Measurements from ENCODE around the gene EIF3L. TPM values are rescaled to one million over a fixed set of nuclear protein-coding genes. Genes with fewer than 3 reads are reported as not detected.

The EIF3L gene
- total and polyA plus RNA-seq, 5 donors from 2014 or later: 267 to 390 (median 328) TPM

DNA sequence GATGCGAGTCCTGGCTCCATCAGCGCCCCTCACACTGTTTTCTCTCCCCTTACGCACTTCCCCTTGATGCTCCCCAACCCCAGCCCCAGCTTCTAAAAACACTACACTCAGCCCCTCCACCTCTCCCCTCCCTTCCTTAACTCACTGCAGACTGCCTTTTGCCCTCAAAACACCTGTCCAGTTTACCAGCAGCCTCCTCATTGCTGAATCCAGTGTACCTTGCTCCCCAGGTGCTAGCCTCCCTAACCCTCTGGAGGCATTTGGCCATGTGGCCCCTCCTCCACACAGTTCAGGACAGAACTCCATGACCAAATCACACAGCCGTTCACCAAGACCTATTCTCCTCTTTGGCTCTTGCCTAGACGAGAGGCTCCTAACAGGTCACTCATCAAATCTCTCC lies 28.9 kb upstream of the EIF3L start:
- Mint-ChIP-seq H3K27me3 (peaks cover 32% of the 10 kb centered on the region), H3K36me3 (no peaks in the 10 kb centered on the region), H3K9me3 (no peaks in the 10 kb centered on the region), H3K4me1 (peaks cover 0 to 24% (median 10%) of the 10 kb centered on the region in 4 donors), H3K27ac (no peak overlapping the region), H3K4me3 (peak overlapping the region in 2 of 4 donors; percentile 61 to 65)
- Histone ChIP-seq H3K9me3 (ENCODE audit: control insufficient read depth in 2 of 2, low read length in 2 of 2) (no peaks in the 10 kb centered on the region), H3K4me1 (ENCODE audit: control insufficient read depth, insufficient read depth, low read length, poor library complexity, severe bottlenecking) (peaks cover 24% of the 10 kb centered on the region), H3K36me3 (ENCODE audit: control insufficient read depth, insufficient read depth, low read length) (no peaks in the 10 kb centered on the region), H3K27ac (ENCODE audit: insufficient read depth, low read length, poor library complexity, severe bottlenecking) (no peak overlapping the region), H3K4me3 (ENCODE audit: low read depth, low read length) (no peak overlapping the region), H3K27me3 (ENCODE audit: control insufficient read depth, insufficient read depth, low read length) (no peaks in the 10 kb centered on the region)
- ATAC-seq (ENCODE audit: low read depth in 2 of 2): no peak
- no peak for DNase-seq

DNA sequence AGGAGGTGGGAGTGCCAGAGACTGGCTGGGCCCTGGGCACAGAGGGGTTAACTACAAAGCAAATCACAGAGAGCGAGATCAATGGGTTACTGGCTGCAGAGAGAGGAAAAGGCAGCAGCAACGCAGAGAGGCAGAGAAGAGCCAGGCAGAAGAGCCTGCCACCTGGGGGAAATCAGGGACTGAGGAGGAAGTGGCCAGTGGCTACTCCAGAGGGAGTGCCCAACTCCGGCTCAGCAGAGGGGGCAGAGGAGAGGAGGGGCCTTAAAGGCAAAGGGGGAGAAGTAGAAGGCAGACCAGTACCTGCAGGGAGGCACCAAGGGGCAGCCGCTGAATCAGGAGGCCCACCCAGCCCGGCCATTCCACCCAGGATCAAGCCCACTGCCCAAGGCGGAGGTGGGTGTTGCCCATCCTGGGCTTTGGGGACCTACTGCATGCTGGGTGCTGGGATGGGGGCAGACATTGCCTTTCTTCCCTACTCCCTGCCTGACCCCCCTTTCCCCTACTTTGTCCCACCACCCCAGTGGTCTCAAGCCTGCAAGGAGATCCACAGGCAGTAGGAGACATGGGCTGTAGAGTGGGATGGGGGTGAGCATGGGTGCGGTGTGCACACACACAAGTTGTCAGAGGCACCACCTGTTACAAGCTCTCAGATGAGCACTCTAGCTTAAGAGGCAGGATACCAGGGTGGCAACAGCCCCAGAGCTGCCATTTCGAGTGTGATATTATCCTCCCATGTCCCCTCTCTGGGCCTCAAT lies 27.0 kb upstream of the EIF3L start:
- H3K27me3 ChIP-seq (ENCODE audit: control insufficient read depth, insufficient read depth, low read length): no peaks in the 10 kb centered on the region
- H3K27ac Mint-ChIP-seq: no peak overlapping the region
- no peak overlapping the region for H3K27ac ChIP-seq (ENCODE audit: insufficient read depth, low read length, poor library complexity, severe bottlenecking)
- H3K9me3 Mint-ChIP-seq: no peaks in the 10 kb centered on the region
- no peak overlapping the region for H3K4me3 ChIP-seq (ENCODE audit: low read depth, low read length)
- DNase-seq (no peak), ATAC-seq (ENCODE audit: low read depth in 2 of 2) (no peak)
- H3K4me3 Mint-ChIP-seq: peak overlapping the region in 2 of 4 donors; percentile 48 to 52
- no peaks in the 10 kb centered on the region for H3K36me3 Mint-ChIP-seq
- no peaks in the 10 kb centered on the region for H3K36me3 ChIP-seq (ENCODE audit: control insufficient read depth, insufficient read depth, low read length)
- no peaks in the 10 kb centered on the region for H3K9me3 ChIP-seq (ENCODE audit: control insufficient read depth in 2 of 2, low read length in 2 of 2)
- peaks cover 24% of the 10 kb centered on the region for H3K4me1 ChIP-seq (ENCODE audit: control insufficient read depth, insufficient read depth, low read length, poor library complexity, severe bottlenecking)
- H3K4me1 Mint-ChIP-seq: peaks cover 0 to 23% (median 12%) of the 10 kb centered on the region in 4 donors
- H3K27me3 Mint-ChIP-seq: peaks cover 31% of the 10 kb centered on the region

DNA sequence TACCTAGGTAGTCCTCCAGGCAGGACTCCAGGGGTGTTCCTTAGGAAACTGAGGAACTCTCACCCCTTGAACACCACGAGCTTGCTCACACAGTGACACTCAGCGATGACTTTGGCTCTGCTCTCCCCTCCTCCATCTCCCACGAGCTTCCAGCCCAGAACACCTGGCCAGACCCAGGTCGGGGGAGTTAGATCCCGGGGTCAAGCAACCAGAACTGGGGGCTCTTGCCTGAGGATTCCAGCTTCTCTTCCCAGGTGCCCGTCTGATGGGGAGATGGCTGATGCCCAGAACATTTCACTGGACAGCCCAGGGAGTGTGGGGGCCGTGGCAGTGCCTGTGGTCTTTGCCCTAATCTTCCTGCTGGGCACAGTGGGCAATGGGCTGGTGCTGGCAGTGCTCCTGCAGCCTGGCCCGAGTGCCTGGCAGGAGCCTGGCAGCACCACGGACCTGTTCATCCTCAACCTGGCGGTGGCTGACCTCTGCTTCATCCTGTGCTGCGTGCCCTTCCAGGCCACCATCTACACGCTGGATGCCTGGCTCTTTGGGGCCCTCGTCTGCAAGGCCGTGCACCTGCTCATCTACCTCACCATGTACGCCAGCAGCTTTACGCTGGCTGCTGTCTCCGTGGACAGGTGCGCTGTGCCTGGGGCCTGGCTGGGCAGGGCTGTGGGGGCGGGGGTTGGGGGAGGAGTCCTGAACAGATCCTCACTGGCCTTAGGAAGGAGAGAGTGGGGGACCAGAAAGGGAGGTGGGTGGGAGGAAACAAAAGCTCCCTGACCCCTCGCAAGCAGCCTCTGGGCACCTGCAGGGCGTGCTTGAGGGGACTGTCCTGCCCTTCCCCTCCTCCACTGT lies 25.9 kb upstream of the EIF3L start, which contains the start of gene GALR3:
Gene GALR3, plus strand, starts transcription at position 249 of the 852 bp plus-strand sequence. Its CDS starts 25 bp downstream, at position 274.
- no peak for ATAC-seq (ENCODE audit: low read depth in 2 of 2)
- Histone ChIP-seq H3K27me3 (ENCODE audit: control insufficient read depth, insufficient read depth, low read length) (no peaks in the 10 kb centered on the region), H3K9me3 (ENCODE audit: control insufficient read depth in 2 of 2, low read length in 2 of 2) (no peaks in the 10 kb centered on the region), H3K4me3 (ENCODE audit: low read depth, low read length) (no peak within 1 kb of the TSS), H3K36me3 (ENCODE audit: control insufficient read depth, insufficient read depth, low read length) (no peaks in the 10 kb centered on the region), H3K4me1 (ENCODE audit: control insufficient read depth, insufficient read depth, low read length, poor library complexity, severe bottlenecking) (peaks cover 13% of the 10 kb centered on the region), H3K27ac (ENCODE audit: insufficient read depth, low read length, poor library complexity, severe bottlenecking) (no peak within 1 kb of the TSS)
- Mint-ChIP-seq H3K27ac (no peak within 1 kb of the TSS), H3K4me3 (peak within 1 kb of the TSS in 3 of 4 donors; percentile 43 to 52 (median 49)), H3K9me3 (no peaks in the 10 kb centered on the region), H3K4me1 (peaks cover 0 to 19% (median 7%) of the 10 kb centered on the region in 4 donors), H3K27me3 (peaks cover 27% of the 10 kb centered on the region), H3K36me3 (no peaks in the 10 kb centered on the region)
- no peak for DNase-seq

DNA sequence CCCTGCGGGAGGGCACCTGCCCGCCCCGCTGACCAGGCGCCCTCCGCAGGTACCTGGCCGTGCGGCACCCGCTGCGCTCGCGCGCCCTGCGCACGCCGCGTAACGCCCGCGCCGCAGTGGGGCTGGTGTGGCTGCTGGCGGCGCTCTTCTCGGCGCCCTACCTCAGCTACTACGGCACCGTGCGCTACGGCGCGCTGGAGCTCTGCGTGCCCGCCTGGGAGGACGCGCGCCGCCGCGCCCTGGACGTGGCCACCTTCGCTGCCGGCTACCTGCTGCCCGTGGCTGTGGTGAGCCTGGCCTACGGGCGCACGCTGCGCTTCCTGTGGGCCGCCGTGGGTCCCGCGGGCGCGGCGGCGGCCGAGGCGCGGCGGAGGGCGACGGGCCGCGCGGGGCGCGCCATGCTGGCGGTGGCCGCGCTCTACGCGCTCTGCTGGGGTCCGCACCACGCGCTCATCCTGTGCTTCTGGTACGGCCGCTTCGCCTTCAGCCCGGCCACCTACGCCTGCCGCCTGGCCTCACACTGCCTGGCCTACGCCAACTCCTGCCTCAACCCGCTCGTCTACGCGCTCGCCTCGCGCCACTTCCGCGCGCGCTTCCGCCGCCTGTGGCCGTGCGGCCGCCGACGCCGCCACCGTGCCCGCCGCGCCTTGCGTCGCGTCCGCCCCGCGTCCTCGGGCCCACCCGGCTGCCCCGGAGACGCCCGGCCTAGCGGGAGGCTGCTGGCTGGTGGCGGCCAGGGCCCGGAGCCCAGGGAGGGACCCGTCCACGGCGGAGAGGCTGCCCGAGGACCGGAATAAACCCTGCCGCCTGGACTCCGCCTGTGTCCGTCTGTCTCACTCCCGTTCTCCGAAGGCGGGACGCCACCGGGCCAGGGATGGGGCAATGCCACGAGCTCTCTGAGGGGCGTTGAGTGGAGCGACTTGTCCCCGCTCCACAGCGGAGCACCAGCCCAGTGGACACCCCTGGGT lies 24.3 kb upstream of the EIF3L start:
- peak overlapping the region; percentile 36 to 86 (median 62) for H3K4me3 Mint-ChIP-seq
- peaks cover 0 to 11% (median 3%) of the 10 kb centered on the region in 4 donors for H3K4me1 Mint-ChIP-seq
- no peak overlapping the region for H3K4me3 ChIP-seq (ENCODE audit: low read depth, low read length)
- H3K9me3 Mint-ChIP-seq: no peaks in the 10 kb centered on the region
- peaks cover 5% of the 10 kb centered on the region for H3K4me1 ChIP-seq (ENCODE audit: control insufficient read depth, insufficient read depth, low read length, poor library complexity, severe bottlenecking)
- peaks cover under 1% of the 10 kb centered on the region for H3K36me3 ChIP-seq (ENCODE audit: control insufficient read depth, insufficient read depth, low read length)
- DNase-seq (peak in 1 of 3 donors; percentile 49), ATAC-seq (ENCODE audit: low read depth in 2 of 2) (peak; percentile 29 to 38)
- no peaks in the 10 kb centered on the region for H3K27me3 ChIP-seq (ENCODE audit: control insufficient read depth, insufficient read depth, low read length)
- H3K9me3 ChIP-seq (ENCODE audit: control insufficient read depth in 2 of 2, low read length in 2 of 2): no peaks in the 10 kb centered on the region
- H3K27ac ChIP-seq (ENCODE audit: insufficient read depth, low read length, poor library complexity, severe bottlenecking): no peak overlapping the region
- H3K36me3 Mint-ChIP-seq: peaks cover 4% of the 10 kb centered on the region
- H3K27me3 Mint-ChIP-seq: peaks cover 16% of the 10 kb centered on the region
- H3K27ac Mint-ChIP-seq: no peak overlapping the region

DNA sequence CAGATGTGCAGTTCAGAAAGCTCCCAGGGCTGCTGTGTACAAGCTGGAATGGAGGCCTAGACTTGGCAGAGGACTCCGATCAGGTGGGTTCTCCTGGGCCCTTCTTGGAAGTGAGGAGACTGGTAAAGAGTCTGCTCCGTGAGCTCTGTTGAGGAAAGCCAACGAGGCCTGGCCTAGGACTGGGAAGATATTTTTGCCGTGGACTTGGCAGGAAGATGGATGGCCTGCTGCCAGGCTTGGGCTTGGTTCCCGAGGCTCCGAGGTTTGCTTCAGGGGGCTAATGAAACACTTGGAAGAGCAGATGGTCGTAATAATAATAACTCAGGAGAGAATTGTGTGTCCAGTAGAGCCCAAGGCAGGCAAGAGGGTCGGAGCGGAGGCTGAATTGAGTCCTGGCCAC lies 22.2 kb upstream of the EIF3L start:
- Histone ChIP-seq H3K27me3 (ENCODE audit: control insufficient read depth, insufficient read depth, low read length) (no peaks in the 10 kb centered on the region), H3K36me3 (ENCODE audit: control insufficient read depth, insufficient read depth, low read length) (peaks cover 20% of the 10 kb centered on the region), H3K4me3 (ENCODE audit: low read depth, low read length) (no peak overlapping the region), H3K9me3 (ENCODE audit: control insufficient read depth in 2 of 2, low read length in 2 of 2) (no peaks in the 10 kb centered on the region), H3K4me1 (ENCODE audit: control insufficient read depth, insufficient read depth, low read length, poor library complexity, severe bottlenecking) (peaks cover 5% of the 10 kb centered on the region), H3K27ac (ENCODE audit: insufficient read depth, low read length, poor library complexity, severe bottlenecking) (no peak overlapping the region)
- DNase-seq (no peak), ATAC-seq (ENCODE audit: low read depth in 2 of 2) (no peak)
- peaks cover 0 to 6% (median under 1%) of the 10 kb centered on the region in 4 donors for H3K4me1 Mint-ChIP-seq
- H3K27ac Mint-ChIP-seq: no peak overlapping the region
- peaks cover 10% of the 10 kb centered on the region for H3K27me3 Mint-ChIP-seq
- no peak overlapping the region for H3K4me3 Mint-ChIP-seq
- no peaks in the 10 kb centered on the region for H3K9me3 Mint-ChIP-seq
- H3K36me3 Mint-ChIP-seq: peaks cover 8% of the 10 kb centered on the region

DNA sequence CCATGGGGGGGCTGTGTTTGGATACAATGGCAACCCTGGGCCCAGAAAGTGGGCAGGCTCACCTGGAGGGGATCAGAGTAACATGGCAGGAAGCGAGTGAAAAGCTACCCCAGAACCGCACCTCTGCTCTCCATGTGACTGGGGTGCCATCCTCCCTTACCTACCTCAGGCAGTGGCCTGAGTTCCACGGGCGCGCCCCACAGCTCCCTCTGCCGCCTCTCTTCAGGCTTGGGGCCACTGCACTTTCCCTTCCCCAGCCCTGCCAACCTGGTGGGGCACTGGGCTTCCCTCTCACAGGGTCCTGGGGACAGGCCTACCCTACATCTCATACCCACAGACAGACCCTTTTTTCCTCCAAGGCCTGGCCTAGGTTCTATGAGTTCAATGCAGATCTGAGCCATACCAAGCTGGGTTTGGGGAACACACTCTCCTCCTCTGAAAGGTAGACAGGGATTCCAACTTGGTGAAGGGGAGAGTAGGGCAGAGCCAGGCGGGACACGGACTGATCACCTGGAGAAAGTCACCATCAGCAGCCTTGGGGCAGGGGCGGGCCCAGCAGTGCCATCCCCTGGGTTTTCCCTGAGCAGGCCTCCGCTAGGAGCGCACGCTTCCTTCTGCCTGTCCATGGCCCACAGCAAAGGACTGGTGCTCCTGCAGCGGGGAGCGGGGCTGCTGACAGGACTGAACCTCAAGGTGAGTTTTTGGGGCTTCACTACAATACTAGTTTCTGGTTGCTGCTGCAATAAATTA lies 19.0 kb upstream of the EIF3L start:
- H3K36me3 Mint-ChIP-seq: peaks cover 12% of the 10 kb centered on the region

More for the DNA sequence above, 19.0 kb upstream of the EIF3L start:
- no peaks in the 10 kb centered on the region for H3K27me3 ChIP-seq (ENCODE audit: control insufficient read depth, insufficient read depth, low read length)
- H3K27ac ChIP-seq (ENCODE audit: insufficient read depth, low read length, poor library complexity, severe bottlenecking): no peak overlapping the region
- peaks cover 41% of the 10 kb centered on the region for H3K36me3 ChIP-seq (ENCODE audit: control insufficient read depth, insufficient read depth, low read length)
- H3K4me1 Mint-ChIP-seq: peaks cover 0 to 3% (median 0%) of the 10 kb centered on the region in 4 donors
- no peaks in the 10 kb centered on the region for H3K9me3 ChIP-seq (ENCODE audit: control insufficient read depth in 2 of 2, low read length in 2 of 2)
- H3K4me1 ChIP-seq (ENCODE audit: control insufficient read depth, insufficient read depth, low read length, poor library complexity, severe bottlenecking): no peaks in the 10 kb centered on the region
- no peaks in the 10 kb centered on the region for H3K27me3 Mint-ChIP-seq
- DNase-seq (no peak), ATAC-seq (ENCODE audit: low read depth in 2 of 2) (no peak)
- no peak overlapping the region for H3K27ac Mint-ChIP-seq
- H3K4me3 ChIP-seq (ENCODE audit: low read depth, low read length): no peak overlapping the region
- no peak overlapping the region for H3K4me3 Mint-ChIP-seq
- H3K9me3 Mint-ChIP-seq: no peaks in the 10 kb centered on the region
